Smooth muscle cell (in vitro differentiated cells): ENCODE data around the gene MDGA2. TPM values are rescaled to one million over a fixed set of nuclear protein-coding genes. Genes with fewer than 3 reads are reported as not detected.

ENCODE experiments used
- DNase-seq: peaks from one replicate; lab custom pipeline; 2025; ENCODE audit not compliant: unreplicated experiment; lab: John Stamatoyannopoulos, UW
- H2AFZ ChIP-seq: fragments of 200-600 bp; sonication (generic); 2 replicates; pipeline ENCODE4 v1.6.0; 2016; ENCODE audit warnings: antibody characterized with exemption, low read depth, mild to moderate bottlenecking
- H3F3A ChIP-seq: fragments of 200-600 bp; sonication (generic); 2 replicates; pipeline ENCODE4 v1.6.0; 2017; ENCODE audit warnings: antibody characterized with exemption, low read depth
- H3K27ac ChIP-seq: fragments of 200-600 bp; sonication (generic); 2 replicates; pipeline ENCODE4 v1.5.1; 2016; ENCODE audit warnings: low read depth, mild to moderate bottlenecking
- H3K27me3 ChIP-seq: fragments of 200-600 bp; sonication (generic); 2 replicates; pipeline ENCODE4 v1.6.1; 2016; ENCODE audit warnings: low read depth, mild to moderate bottlenecking
- H3K36me3 ChIP-seq: fragments of 200-600 bp; sonication (generic); 2 replicates; pipeline ENCODE4 v1.5.1; 2016; ENCODE audit warnings: low read depth
- H3K4me1 ChIP-seq: fragments of 200-600 bp; sonication (generic); 2 replicates; pipeline ENCODE4 v1.5.1; 2016; ENCODE audit warnings: low read depth
- H3K4me2 ChIP-seq: fragments of 200-600 bp; sonication (generic); 2 replicates; pipeline ENCODE4 v1.6.0; 2016; ENCODE audit warnings: mild to moderate bottlenecking
- H3K4me3 ChIP-seq: fragments of 200-600 bp; sonication (generic); 2 replicates; pipeline ENCODE4 v1.5.1; 2016; ENCODE audit warnings: mild to moderate bottlenecking
- H3K79me2 ChIP-seq: fragments of 200-600 bp; sonication (generic); 2 replicates; pipeline ENCODE4 v1.6.0; 2016; ENCODE audit warnings: low read depth, mild to moderate bottlenecking
- H3K9ac ChIP-seq: fragments of 200-600 bp; sonication (generic); 2 replicates; pipeline ENCODE4 v1.6.0; 2016; ENCODE audit warnings: low read depth
- H3K9me3 ChIP-seq: fragments of 200-600 bp; sonication (generic); replicated peaks from 2 replicates; pipeline ENCODE4 v1.5.1; 2016; ENCODE audit warnings: low read depth
- H4K20me1 ChIP-seq: fragments of 200-600 bp; sonication (generic); 2 replicates; pipeline ENCODE4 v1.6.0; 2016; ENCODE audit warnings: low read depth
- CTCF ChIP-seq: fragments of 200-600 bp; sonication (generic); IDR thresholded peaks from 2 replicates; pipeline ENCODE4 v1.5.1; 2017; ENCODE audit warnings: borderline replicate concordance, mild to moderate bottlenecking, antibody characterized with exemption; ENCODE audit not compliant: insufficient read depth, poor library complexity, severe bottlenecking
- WGBS: methylation state at CpG from one replicate; pipeline ENCODE4 v1.1.7; 2016; ENCODE audit warnings: low lambda C conversion rate; 5-methylcytosine and 5-hydroxymethylcytosine counted together
- polyA plus RNA-seq: library from polyadenylated mRNA; unstranded; fragments of >200 nt; fragmentation: Nextera tagmentation; extraction: Ambion mirVana; gene quantifications from 2 replicates; pipeline ENCODE4 v1.2.1, GENCODE V29; 2016
- total RNA-seq: library from RNA; depleted of rRNA; stranded (reverse); fragments of >200 nt; gene quantifications from 2 replicates; pipeline ENCODE4 v1.2.3, GENCODE V29; 2014

MDGA2 gene
- total and polyA plus RNA-seq, 2 experiments from 2014 or later: 1.4 to 1.8 TPM

GRCh38 chr14:46861753-46862152, 813.7 kb downstream of the MDGA2 start:
- no peaks in the 10 kb centered on the region for H3K27me3 ChIP-seq
- no peak for TF ChIP-seq CTCF
- no peaks in the 10 kb centered on the region for H3K36me3 ChIP-seq
- H3K4me2 ChIP-seq: no peak overlapping the region
- H3K27ac ChIP-seq: no peak overlapping the region
- H3K9ac ChIP-seq: no peak overlapping the region
- H2AFZ ChIP-seq: no peak overlapping the region
- H4K20me1 ChIP-seq: no peaks in the 10 kb centered on the region
- no peaks in the 10 kb centered on the region for H3K4me1 ChIP-seq
- H3K4me3 ChIP-seq: no peak overlapping the region
- no peak for DNase-seq
- H3K9me3 ChIP-seq: no peaks in the 10 kb centered on the region
- no peaks in the 10 kb centered on the region for H3F3A ChIP-seq
- H3K79me2 ChIP-seq: no peaks in the 10 kb centered on the region

DNA sequence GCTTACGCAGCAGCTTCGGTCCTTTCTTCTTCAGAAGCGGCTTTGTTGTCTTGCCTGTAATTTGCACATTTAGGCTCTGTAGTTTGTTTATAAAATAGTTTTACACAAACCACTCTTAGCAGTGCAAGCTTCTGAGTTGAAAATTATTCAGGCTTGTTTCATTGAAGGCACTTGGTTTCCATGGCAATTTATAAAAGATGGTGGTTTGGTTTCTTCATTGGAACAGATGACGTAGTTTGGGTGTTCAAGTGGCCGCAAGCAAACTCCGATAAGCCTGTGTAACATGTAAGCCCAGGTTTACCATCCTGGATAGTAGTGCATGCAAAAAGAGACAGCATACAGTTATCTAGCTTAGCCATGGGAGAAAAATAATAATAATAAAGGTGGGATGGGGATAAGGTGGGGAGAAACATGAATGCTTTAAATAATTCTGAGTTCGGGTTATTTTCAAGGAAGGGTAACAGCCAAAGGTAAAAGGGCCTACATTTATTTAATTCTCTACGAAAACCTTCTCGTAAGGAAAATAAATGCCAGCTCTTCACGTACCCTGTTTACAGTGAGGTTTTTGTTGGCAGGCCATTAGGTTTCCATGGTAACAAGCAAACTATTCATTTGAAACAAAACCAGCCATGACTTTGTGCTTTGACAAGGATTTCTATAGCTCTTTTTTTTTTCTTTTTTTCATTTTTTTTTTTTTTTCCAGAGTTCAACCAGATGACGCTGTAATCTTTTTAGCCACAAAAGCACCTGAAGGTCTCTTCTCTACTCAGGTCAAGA, 834.3 kb downstream of the MDGA2 start:
- H3K9me3 ChIP-seq: no peaks in the 10 kb centered on the region
- H2AFZ ChIP-seq: no peak overlapping the region
- H3K36me3 ChIP-seq: no peaks in the 10 kb centered on the region
- H3K27me3 ChIP-seq: no peaks in the 10 kb centered on the region
- H4K20me1 ChIP-seq: no peaks in the 10 kb centered on the region
- no peaks in the 10 kb centered on the region for H3F3A ChIP-seq
- DNase-seq: no peak
- H3K4me3 ChIP-seq: no peak overlapping the region
- no peak overlapping the region for H3K9ac ChIP-seq
- H3K4me1 ChIP-seq: no peaks in the 10 kb centered on the region
- TF ChIP-seq CTCF: no peak
- no peak overlapping the region for H3K4me2 ChIP-seq
- H3K79me2 ChIP-seq: no peaks in the 10 kb centered on the region
- 90% methylated on average over 11 of the region's 11 CpGs for WGBS
- H3K27ac ChIP-seq: no peak overlapping the region

- Histone ChIP-seq H3K9me3 (no peaks in the 10 kb centered on the region), H3K4me3 (no peak overlapping the region), H3F3A (no peaks in the 10 kb centered on the region), H3K4me2 (no peak overlapping the region), H4K20me1 (no peaks in the 10 kb centered on the region), H3K36me3 (no peaks in the 10 kb centered on the region), H3K27me3 (no peaks in the 10 kb centered on the region), H3K4me1 (no peaks in the 10 kb centered on the region), H3K79me2 (no peaks in the 10 kb centered on the region), H2AFZ (no peak overlapping the region), H3K27ac (no peak overlapping the region), H3K9ac (no peak overlapping the region)
- no peak for DNase-seq
- 97% methylated on average over 33 of the region's 42 CpGs for WGBS
- no peak for TF ChIP-seq CTCF
Observed at GRCh38 chr14:46820291-46820690, 855.1 kb downstream of the MDGA2 start.

GRCh38 chr14:46819117-46819516, 856.3 kb downstream of the MDGA2 start:
- no peak overlapping the region for H2AFZ ChIP-seq
- no peaks in the 10 kb centered on the region for H3K4me1 ChIP-seq
- no peaks in the 10 kb centered on the region for H4K20me1 ChIP-seq
- no peak for DNase-seq
- WGBS: 86% methylated on average over 9 of the region's 9 CpGs
- no peaks in the 10 kb centered on the region for H3K79me2 ChIP-seq
- no peak overlapping the region for H3K4me2 ChIP-seq
- no peaks in the 10 kb centered on the region for H3K27me3 ChIP-seq
- H3K36me3 ChIP-seq: no peaks in the 10 kb centered on the region
- H3K9ac ChIP-seq: no peak overlapping the region
- no peak overlapping the region for H3K4me3 ChIP-seq
- no peaks in the 10 kb centered on the region for H3K9me3 ChIP-seq
- no peak overlapping the region for H3K27ac ChIP-seq
- no peaks in the 10 kb centered on the region for H3F3A ChIP-seq
- no peak for TF ChIP-seq CTCF
